Suppressor macrophage (primary cell): Measurements from ENCODE around the gene MYOCOS.
"Not testable (repeated sequence)": the region's sequence is repeated elsewhere in the genome, so short reads cannot be mapped to it uniquely, and the experiment has no call there.

Source experiments
- DNase-seq, 4 experiments: peaks; one replicate each; pipeline ENCODE4 v3.0.0-alpha.2; 2020 to 2022

The MYOCOS gene

DNA sequence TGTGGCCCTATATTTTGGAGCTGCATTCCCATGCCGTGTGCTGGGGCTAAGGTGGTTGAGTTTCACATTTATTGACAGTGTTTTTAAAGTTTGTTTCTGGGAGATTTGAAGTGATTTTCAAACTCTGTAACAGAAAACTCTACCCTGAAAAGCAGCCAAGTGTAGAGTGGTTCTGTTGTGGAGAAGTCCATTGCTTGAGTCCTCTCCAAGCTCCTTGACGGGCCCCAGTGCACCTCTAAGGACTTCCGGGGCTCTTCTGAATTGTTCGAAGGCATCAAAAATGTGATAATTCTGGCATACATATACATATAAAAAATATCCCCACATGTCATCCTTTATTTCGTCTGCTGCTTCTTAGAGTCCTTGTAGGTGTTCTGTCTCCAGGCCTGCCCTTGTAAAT, 5.0 kb downstream of the MYOCOS start:
- no peak for DNase-seq

- DNase-seq: no peak
These were observed 6.2 kb downstream of the MYOCOS start for GRCh38 chr1:171628225-171628624.

DNA sequence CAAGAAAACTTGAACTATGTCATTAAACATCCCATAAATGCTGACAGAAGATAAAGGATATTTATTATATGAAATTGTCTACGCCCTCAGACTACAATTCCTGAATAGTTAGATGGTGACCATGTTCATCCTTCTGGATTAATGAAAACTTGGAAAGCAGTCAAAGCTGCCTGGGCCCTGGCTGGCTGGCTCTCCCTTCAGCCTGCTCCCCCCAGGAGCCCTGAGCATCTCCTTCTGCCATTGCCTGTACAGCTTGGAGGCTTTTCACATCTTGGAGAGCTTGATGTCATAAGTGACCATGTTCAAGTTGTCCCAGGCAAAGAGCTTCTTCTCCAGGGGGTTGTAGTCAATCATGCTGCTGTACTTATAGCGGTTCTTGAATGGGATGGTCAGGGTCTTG, 13.6 kb downstream of the MYOCOS start:
- no peak for DNase-seq

DNA sequence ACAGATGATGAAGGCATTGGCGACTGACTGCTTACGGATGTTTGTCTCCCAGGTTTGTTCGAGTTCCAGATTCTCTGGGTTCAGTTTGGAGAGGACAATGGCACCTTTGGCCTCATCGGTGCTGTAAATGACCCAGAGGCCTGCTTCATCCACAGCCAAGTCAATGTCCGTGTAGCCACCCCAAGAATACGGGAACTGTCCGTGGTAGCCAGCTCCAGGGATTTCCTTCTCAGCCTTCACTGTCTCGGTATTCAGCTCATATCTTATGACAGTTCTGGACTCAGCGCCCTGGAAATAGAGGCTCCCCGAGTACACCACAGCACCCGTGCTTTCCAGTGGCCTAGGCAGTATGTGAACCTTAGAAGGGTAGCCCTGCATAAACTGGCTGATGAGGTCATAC, 14.1 kb downstream of the MYOCOS start:
- no peak for DNase-seq

DNA sequence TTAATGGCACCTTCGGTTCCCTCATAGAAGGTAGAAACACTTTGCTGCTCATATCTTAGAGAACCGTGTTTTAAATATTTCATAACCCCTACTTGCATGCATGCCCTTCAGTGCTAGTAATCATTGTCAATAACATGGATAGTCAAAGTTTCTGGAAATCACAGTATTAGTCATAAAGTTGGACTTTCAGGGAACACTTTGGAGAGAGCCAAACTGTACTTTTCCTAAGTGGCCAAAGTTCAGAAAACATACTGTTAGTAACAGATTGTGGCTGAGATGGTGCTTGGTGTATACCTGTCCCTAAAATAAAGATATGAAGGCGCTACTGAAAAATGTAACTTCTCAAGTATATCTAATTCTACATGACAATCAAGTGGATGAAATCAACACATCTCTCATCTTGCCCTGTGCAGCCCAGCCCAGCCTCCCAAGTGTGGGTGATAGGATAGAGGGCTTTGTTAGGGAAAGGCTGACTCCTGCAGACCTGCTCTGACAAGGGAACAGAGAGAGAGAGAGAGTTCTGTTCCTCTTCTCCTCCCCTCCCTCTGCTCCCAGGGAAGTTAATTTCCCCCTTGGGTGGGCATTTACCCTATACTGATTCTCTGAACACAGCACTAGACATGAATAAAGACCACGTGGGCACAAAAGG, 16.0 kb downstream of the MYOCOS start:
- DNase-seq: no peak

DNA sequence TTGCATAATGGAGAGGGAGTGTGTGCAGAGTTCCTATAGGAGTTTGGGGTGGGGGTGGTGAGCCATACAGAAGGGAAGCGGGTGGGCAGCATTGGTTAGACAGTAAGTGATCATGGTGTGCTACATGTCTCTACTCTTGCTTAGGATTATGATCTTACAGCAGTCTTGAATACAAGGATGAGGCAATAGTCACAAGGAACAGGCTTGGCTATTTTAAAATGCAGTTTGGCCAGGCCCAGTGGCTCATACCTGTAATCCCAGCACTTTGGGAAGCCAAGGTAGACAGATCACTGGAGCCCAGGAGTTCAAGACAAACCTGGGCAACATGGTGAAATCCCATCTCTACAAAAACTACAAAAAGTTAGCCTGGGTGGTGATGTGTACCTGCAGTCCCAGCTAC, 18.2 kb downstream of the MYOCOS start:
- no peak for DNase-seq

DNA sequence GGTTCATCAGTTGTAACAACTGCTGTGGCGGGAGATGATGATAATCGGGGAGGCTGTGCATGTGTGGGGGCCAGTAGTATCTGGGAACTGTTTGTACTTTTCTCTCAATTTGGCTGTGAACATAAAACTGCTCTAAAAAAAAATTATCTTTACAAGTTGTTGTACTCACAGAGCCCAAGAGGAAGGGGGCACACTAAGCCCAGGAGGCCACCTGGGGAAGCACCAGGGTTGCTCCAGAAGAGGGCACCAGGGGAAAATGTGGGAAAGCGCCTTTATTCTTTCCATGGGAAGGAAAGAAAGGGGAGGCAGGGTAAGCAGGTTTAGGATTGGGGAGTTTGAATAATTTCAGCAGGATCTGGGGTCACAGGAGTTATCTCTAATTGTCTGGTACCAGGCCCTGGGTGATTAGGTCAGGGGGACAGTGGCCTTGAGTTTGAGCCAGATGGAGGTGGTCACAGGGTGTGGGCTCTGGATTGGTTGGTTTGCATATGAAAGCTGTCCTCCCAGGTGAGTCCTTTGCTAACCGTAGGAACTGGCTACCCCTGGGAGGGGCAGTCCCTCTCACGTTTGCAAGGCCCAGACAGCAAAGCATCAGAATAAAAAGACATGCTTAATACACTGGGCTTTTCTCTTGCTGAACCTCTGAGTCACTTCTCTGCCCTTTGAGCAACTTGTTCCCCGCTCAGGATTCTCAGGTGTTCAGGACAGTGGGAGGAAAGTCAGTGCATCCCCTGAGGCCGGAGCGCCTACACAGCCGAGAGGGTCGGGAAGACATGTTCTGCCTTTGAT, 19.2 kb downstream of the MYOCOS start:
- DNase-seq: no peak

DNA sequence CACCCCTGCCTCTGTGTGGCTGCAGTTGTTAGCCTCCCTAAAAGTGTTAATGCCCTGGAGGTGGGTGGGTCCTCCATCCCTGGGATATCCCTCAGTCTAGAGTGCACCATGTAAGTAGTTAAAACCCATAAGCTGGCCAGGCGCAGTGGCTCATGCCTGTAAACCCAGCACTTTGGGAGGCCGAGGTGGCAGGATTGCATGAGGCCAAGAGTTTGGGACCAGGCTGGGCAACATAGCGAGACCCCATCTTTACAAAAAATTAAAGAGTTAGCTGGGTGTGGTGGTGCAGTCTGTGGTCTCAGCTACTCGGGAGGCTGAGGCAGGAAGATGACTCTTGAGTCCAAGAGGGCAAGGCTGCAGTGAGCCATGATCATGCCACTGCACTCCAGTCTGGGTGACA, 20.2 kb downstream of the MYOCOS start:
- DNase-seq: no peak

DNA sequence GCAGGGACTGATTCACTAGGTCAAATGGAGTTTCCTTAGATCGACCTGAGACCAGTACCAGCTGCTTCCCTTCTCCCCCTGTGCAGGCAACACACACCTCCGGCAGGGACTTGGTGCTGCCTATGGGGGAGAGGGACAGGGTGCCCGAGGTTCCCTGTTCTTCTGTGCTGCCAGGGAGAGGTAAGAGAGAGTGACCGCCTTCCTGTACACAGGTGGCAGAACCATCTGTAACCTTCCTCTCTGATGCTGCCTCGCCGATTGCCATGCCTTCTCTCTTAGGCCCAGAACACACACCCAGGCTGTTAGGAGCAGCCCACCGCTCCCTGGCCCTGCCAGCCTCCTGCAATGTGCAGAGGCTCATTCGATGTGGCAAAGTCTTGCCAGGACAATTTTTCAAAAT, 21.1 kb downstream of the MYOCOS start:
- DNase-seq: no peak

- peak; percentile 80 to 86 (median 84) for DNase-seq
These were observed 22.9 kb downstream of the MYOCOS start for GRCh38 chr1:171644805-171645483.

- DNase-seq: no peak
These were observed 23.7 kb downstream of the MYOCOS start for GRCh38 chr1:171645553-171646248.

GRCh38 chr1:171646249-171646560, 24.2 kb downstream of the MYOCOS start:
- no peak for DNase-seq

GRCh38 chr1:171652234-171652822, 30.3 kb downstream of the MYOCOS start, which contains the start of gene MYOC:
MYOC (minus strand) TSS chr1:171652688; CDS start chr1:171652611, 77 bp downstream.
- no peak for DNase-seq

- DNase-seq: no peak
These were observed 31.8 kb downstream of the MYOCOS start for GRCh38 chr1:171653796-171654195.

DNA sequence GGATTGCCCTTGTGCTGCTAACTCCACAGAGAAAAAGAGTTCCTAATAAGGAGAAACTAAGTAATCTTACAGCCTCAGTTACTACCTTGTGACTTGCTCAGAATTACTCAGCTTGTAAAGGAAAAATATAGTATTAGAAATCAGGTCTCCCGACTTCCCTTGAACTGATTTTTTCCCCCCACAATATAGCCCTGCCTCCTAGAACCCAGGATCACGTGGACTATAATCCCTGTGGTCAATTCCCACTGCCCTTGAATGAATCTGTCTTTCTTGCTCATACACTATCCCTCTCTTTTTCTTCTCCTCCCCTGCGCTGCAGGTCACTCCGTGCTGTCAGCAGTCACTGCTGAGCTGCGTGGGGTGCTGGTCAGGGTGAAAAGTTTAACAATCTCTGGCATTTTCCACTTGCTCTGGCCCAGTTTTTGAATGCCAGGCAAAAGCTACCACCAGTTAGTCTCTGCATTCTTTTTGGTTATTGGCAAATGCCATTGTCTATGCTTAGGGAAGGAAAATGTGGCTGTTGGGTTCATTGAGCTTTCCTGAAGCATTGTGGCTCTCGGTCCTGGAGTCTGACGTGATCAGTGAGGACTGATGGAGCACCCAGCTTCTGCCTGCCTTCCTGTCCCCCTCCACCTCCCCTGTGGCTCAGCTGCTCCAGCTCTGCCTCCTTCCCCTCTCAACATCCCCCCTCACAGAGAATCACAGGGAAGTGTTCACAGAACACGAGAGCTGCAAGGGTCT, 32.3 kb downstream of the MYOCOS start:
- DNase-seq: no peak

- peak; percentile 58 to 87 (median 73) for DNase-seq
These were observed 33.1 kb downstream of the MYOCOS start for GRCh38 chr1:171654942-171655745.

DNA sequence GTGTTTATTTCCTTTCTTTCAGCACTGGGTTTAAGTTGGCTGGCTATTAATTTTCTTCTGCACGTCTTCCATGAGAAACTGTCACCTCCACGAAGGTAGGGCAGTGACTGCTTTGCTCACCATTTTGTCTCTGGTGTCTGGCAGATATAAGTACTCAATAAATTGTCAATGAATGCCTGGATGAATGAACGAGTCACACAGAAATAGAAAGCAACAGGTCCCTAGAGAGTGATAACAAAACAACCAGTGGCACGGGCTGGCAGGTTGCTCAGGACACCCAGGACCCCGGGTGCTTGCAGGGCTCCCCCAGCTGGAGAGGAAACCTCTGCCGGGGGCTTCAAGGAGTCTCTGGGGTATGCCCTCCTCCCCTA, 33.7 kb downstream of the MYOCOS start:
- DNase-seq: no peak

GRCh38 chr1:171656206-171656605, 34.2 kb downstream of the MYOCOS start:
- not testable (repeated sequence) for DNase-seq

DNA sequence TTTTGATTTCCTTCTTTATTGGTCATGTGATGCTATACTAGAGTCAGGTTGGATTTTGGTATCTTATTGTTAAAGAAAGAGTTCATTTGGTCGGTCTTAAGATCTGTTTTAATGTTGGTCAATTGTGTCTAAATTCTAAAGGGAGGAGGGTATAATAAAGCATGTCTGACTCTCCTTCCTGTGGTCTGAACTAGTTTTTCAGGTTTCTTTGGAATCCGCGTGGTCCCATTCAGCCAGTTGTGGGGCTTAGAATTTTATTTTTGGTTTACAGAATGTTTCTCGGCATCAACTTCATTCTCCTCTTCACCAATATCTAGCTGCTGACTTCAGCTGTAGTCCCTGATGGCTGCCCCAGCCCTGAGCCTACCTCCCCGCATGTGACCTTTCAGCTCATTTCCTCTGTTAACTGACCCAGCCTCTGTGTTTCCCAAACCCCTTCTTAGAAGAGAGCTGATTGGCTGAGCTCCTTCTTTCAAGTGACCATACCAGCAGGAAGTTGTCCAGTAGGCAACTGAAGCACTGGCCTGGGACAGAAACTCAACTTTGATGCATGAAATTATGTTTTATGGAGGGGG, 39.1 kb downstream of the MYOCOS start:
- DNase-seq: no peak

DNA sequence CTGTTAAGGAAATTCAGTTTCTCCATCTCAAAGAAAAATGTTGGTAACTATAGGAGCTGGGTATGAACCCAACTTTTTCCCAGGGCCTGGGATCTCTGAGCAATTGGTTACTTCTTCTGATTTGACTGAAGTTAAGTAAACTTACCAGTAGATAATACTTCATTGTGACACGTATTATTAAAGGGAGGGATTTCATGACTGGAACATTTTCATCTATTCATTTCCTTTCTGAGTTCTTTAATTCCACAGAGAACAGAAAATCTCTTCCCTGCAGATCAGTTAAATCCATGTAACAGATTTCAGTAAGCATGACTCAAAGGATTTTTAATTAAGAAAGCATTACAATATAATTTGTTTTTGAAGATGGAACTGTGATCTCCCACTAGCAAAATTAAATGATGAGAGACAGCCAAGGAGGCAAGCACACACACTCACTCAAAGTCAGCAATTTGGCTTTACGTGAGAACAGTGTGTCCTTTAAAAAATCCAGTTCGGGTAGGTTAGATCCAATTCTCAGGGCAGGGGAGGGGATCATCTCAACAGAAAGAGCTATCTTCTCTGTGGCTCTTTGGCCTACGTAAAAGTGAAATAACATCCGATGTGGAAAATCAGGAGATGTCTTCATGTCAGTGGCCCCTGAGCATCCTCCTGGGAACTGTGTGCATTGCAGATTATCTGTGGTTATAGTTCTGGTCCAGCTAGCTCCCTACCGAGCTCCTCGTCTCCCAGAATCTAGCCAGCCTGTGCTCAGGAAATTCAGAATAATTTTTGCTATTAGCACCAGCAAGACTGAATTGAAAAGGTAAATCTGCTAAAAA, 41.2 kb downstream of the MYOCOS start:
- no peak for DNase-seq
